Mesendoderm (in vitro differentiated cells): ENCODE data around the gene DHPS.
A peak's percentile ranks its signal among the peaks of the same experiment; 100 is the strongest.
"Not testable (repeated sequence)": the region's sequence is repeated elsewhere in the genome, so short reads cannot be mapped to it uniquely, and the experiment has no call there.

Experiments
- DNase-seq: peaks from one replicate; pipeline ENCODE4 v3.0.0; 2013
- H2AK5ac ChIP-seq: 2 replicates; pipeline ENCODE4 v1.6.1; 2013; ENCODE audit warnings: low read length, inconsistent platforms
- H2BK120ac ChIP-seq: 2 replicates; pipeline ENCODE4 v1.6.1; 2013; ENCODE audit warnings: low read depth, mild to moderate bottlenecking, low read length, moderate library complexity, mixed read lengths
- H2BK15ac ChIP-seq: replicated peaks from 2 replicates; pipeline ENCODE4 v1.6.1; 2013; ENCODE audit warnings: low read depth, mild to moderate bottlenecking, moderate library complexity
- H2BK5ac ChIP-seq: 2 replicates; pipeline ENCODE4 v1.6.1; 2013; ENCODE audit warnings: low read length, inconsistent platforms
- H3K18ac ChIP-seq: 2 replicates; pipeline ENCODE4 v1.6.1; 2013; ENCODE audit warnings: mild to moderate bottlenecking, low read length, mixed read lengths
- H3K23ac ChIP-seq: one replicate; pipeline ENCODE4 v1.6.1; 2013; ENCODE audit warnings: low read length
- H3K27ac ChIP-seq: 2 replicates; pipeline ENCODE4 v1.5.1; 2013; ENCODE audit warnings: low read depth, mild to moderate bottlenecking, inconsistent platforms, low read length, moderate library complexity
- H3K27me3 ChIP-seq: 2 replicates; pipeline ENCODE4 v1.6.1; 2013; ENCODE audit warnings: low read length, control low read depth, mild to moderate bottlenecking, inconsistent platforms; ENCODE audit not compliant: insufficient read depth, poor library complexity
- H3K36me3 ChIP-seq: 2 replicates; pipeline ENCODE4 v1.6.1; 2013; ENCODE audit warnings: low read length, inconsistent platforms; ENCODE audit not compliant: control insufficient read depth, insufficient read depth
- H3K4ac ChIP-seq: one replicate; pipeline ENCODE4 v1.6.1; 2013; ENCODE audit warnings: low read depth, mild to moderate bottlenecking, low read length, moderate library complexity
- H3K4me1 ChIP-seq: 2 replicates; pipeline ENCODE4 v1.6.1; 2013; ENCODE audit warnings: low read depth, low read length, inconsistent platforms; ENCODE audit not compliant: control insufficient read depth
- H3K4me2 ChIP-seq: 2 replicates; pipeline ENCODE4 v1.6.1; 2013; ENCODE audit warnings: low read length
- H3K4me3 ChIP-seq: 2 replicates; pipeline ENCODE4 v1.5.1; 2013; ENCODE audit warnings: mild to moderate bottlenecking, low read length
- H3K56ac ChIP-seq: one replicate; pipeline ENCODE4 v1.6.1; 2013; ENCODE audit warnings: low read length
- H3K79me1 ChIP-seq: 2 replicates; pipeline ENCODE4 v1.6.1; 2013; ENCODE audit warnings: low read length, inconsistent platforms
- H3K79me2 ChIP-seq: 2 replicates; pipeline ENCODE4 v1.6.1; 2013; ENCODE audit warnings: mild to moderate bottlenecking, low read length; ENCODE audit not compliant: control insufficient read depth, insufficient read depth
- H3K9ac ChIP-seq: 2 replicates; pipeline ENCODE4 v1.6.1; 2013; ENCODE audit warnings: low read length, inconsistent platforms
- H4K5ac ChIP-seq: one replicate; pipeline ENCODE4 v1.6.1; 2013; ENCODE audit warnings: low read length
- H4K8ac ChIP-seq: one replicate; pipeline ENCODE4 v1.6.1; 2013; ENCODE audit warnings: low read depth, mild to moderate bottlenecking, control low read depth, low read length, moderate library complexity
- WGBS: extraction: QIAGEN DNeasy Blood & Tissue Kit; methylation state at CpG from one replicate; pipeline ENCODE4 v1.1.7; 2013; ENCODE audit warnings: low lambda C conversion rate, missing lambda C conversion rate; ENCODE audit not compliant: insufficient coverage; ENCODE audit errors: extremely low coverage; 5-methylcytosine and 5-hydroxymethylcytosine counted together

DHPS gene

DNA sequence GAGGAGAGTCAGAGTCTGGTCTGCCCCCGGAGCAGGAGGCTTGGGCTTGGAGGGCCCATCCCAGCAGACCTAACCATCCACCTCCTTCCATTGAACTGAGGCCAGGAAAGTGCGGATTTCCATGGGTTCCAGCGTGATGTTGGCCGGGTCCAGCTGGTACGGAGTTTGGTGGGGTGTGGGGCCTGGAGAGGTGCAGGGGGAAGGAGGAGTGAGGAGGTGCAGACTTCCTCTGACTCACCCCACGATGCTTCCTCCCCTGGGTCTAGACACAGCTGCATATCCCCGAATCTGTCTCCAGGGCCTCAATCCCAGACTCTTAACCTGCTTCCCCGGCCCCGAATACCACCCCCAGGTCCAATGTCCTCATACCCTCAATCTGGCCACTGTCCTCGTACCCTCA lies 35.1 kb downstream of the DHPS start:
- no peak overlapping the region for H3K4me2 ChIP-seq

DNA sequence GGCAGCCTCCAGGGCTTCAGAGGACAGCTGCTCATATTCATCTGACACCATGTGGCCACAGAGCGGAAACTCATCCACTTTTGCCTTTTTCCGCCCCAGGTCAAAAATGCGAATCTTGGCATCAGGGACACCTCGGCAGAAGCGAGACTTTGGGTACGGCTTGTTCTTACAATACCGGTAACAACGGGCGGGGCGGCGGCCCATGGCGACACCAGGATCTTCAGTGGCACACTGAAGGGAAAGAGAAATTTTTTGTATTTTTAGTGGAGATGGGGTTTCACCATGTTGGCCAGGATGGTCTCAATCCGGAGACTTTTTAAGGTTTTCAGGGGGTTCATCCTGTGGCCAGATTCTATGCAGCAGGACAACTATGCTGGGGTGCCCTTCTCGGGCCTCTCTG lies 38.0 kb downstream of the DHPS start:
- H2BK15ac ChIP-seq, H2BK5ac ChIP-seq, H3K9ac ChIP-seq, H3K4me2 ChIP-seq, H3K4me1 ChIP-seq, H3K4ac ChIP-seq, H3K27me3 ChIP-seq, H3K36me3 ChIP-seq, H3K18ac ChIP-seq, H3K79me1 ChIP-seq, H3K56ac ChIP-seq, H2BK120ac ChIP-seq, H3K4me3 ChIP-seq, H4K8ac ChIP-seq, H3K23ac ChIP-seq, H4K5ac ChIP-seq, H2AK5ac ChIP-seq, DNase-seq, H3K27ac ChIP-seq, H3K79me2 ChIP-seq: not testable (repeated sequence)
- no CpG with 5 or more reads among the region's 14 CpGs for WGBS

More for the DNA sequence above, 35.1 kb downstream of the DHPS start:
- Histone ChIP-seq H3K27ac (no peak overlapping the region), H3K4me1 (no peaks in the 10 kb centered on the region), H4K5ac (no peak overlapping the region), H2BK15ac (no peak overlapping the region), H3K79me1 (no peaks in the 10 kb centered on the region), H3K79me2 (no peaks in the 10 kb centered on the region), H3K56ac (no peak overlapping the region), H3K4me3 (no peak overlapping the region), H3K23ac (no peak overlapping the region), H3K27me3 (no peaks in the 10 kb centered on the region), H2AK5ac (no peak overlapping the region), H3K18ac (no peak overlapping the region), H4K8ac (no peak overlapping the region), H2BK5ac (no peak overlapping the region), H3K36me3 (no peaks in the 10 kb centered on the region), H2BK120ac (no peak overlapping the region), H3K9ac (no peak overlapping the region), H3K4ac (no peak overlapping the region)
- no peak for DNase-seq
- no CpG with 5 or more reads among the region's 10 CpGs for WGBS

DNA sequence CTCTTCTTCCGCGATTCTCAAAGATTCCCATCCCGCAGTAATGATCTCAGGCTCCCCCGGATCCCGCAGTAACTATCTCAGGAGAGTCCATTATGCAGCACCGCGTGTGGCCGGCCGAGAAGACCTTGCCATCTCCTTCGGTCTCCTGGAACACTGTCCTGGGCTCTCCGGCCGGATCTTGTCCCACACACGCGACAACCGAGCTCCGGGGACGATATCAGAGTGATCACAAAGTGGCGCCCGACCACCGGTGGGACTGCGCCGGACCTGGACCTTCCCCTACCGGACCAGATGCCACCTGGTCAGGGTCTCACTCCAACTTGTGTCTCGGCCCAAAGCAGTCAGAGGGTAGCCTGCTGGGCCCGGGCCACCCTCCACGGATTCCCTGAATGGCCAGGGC lies 39.2 kb downstream of the DHPS start:
- Histone ChIP-seq H3K4me2 (no peak overlapping the region), H3K4me3 (no peak overlapping the region), H2BK120ac (no peak overlapping the region), H3K27me3 (no peaks in the 10 kb centered on the region), H3K79me2 (no peaks in the 10 kb centered on the region), H3K36me3 (no peaks in the 10 kb centered on the region), H2BK15ac (no peak overlapping the region), H2AK5ac (no peak overlapping the region), H3K56ac (no peak overlapping the region), H3K18ac (no peak overlapping the region), H4K8ac (no peak overlapping the region), H3K4me1 (no peaks in the 10 kb centered on the region), H3K4ac (no peak overlapping the region), H3K27ac (no peak overlapping the region), H2BK5ac (no peak overlapping the region), H4K5ac (no peak overlapping the region), H3K9ac (no peak overlapping the region), H3K79me1 (no peaks in the 10 kb centered on the region), H3K23ac (no peak overlapping the region)
- no CpG with 5 or more reads among the region's 26 CpGs for WGBS
- no peak for DNase-seq

DNA sequence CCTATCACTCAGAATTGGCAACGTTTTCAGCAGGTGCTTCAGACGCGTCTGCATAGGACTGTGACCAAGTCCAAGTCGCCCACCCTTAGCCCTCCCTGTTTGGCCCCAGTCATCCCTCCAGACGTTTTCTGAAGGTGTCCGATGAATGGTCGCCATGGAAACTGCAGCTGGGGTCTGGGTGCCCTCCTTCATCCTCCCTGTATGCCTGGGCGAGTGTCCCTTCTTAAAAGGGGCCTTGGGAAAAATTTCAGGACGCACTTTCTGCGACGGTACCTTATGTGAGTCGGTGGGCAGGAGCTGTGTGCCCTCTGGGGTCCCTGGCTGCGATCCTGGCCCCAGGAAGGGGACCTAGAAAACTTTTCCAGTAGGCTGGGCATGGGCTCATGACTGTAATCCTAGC lies 40.2 kb downstream of the DHPS start:
- H3K4ac ChIP-seq, result no peak overlapping the region
- WGBS, result no CpG with 5 or more reads among the region's 13 CpGs
- H3K56ac ChIP-seq, result no peak overlapping the region
- no peak overlapping the region for H2BK5ac ChIP-seq
- no peak overlapping the region for H2BK15ac ChIP-seq
- H2AK5ac ChIP-seq, result no peak overlapping the region
- no peaks in the 10 kb centered on the region for H3K4me1 ChIP-seq
- no peak for DNase-seq
- H3K27me3 ChIP-seq, result no peaks in the 10 kb centered on the region
- H3K79me2 ChIP-seq, result no peaks in the 10 kb centered on the region
- no peaks in the 10 kb centered on the region for H3K36me3 ChIP-seq
- no peak overlapping the region for H4K8ac ChIP-seq
- no peak overlapping the region for H3K23ac ChIP-seq
- no peak overlapping the region for H3K4me3 ChIP-seq
- H3K18ac ChIP-seq, result no peak overlapping the region
- H4K5ac ChIP-seq, result no peak overlapping the region
- no peaks in the 10 kb centered on the region for H3K79me1 ChIP-seq
- H2BK120ac ChIP-seq, result no peak overlapping the region
- H3K27ac ChIP-seq, result no peak overlapping the region
- H3K9ac ChIP-seq, result no peak overlapping the region
- H3K4me2 ChIP-seq, result no peak overlapping the region

DNA sequence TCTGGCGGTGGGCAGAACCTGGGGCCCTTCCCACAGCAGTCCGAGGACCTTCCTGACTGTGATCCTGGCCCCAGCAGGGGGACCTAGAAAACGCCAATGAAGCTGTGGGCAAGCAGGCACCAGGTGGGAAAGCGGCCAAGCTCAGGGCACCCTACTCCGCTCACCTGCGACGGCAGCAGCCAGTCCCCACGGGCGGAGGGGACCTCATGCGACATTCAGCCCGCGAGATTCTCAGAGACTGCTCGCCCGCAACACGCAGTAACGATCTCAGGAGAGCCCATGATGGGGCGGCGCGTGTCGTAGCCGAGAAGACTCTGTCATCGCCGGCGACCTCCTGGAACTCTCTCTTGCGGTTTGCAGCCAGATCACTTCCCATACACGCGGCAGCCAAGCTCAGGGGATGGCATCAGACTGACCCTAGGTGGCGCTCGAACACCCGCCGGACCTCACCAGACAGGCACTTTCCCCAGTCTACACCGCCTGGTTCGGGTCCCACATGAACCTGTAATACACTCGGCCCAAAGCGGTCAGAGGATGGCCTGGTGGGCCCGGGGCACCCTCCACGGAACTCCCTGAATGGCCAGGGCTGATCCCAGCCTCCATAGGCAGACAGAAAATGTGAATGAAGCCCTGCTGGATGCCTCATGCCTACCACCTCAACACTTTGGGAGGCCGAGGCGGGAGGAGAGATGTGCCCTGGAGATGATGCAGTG lies 41.6 kb downstream of the DHPS start:
- no peaks in the 10 kb centered on the region for H3K79me1 ChIP-seq
- H3K23ac ChIP-seq, result no peak overlapping the region
- no peaks in the 10 kb centered on the region for H3K4me1 ChIP-seq
- peak overlapping the region; percentile 88 for H3K56ac ChIP-seq
- H2BK120ac ChIP-seq, result no peak overlapping the region
- H3K27me3 ChIP-seq, result no peaks in the 10 kb centered on the region
- no peak overlapping the region for H3K18ac ChIP-seq
- DNase-seq, result peak; percentile 91
- H2BK5ac ChIP-seq, result no peak overlapping the region
- H3K27ac ChIP-seq, result no peak overlapping the region
- H2AK5ac ChIP-seq, result no peak overlapping the region
- no peak overlapping the region for H4K5ac ChIP-seq
- no peak overlapping the region for H3K4me3 ChIP-seq
- no peak overlapping the region for H2BK15ac ChIP-seq
- no peaks in the 10 kb centered on the region for H3K79me2 ChIP-seq
- H3K4me2 ChIP-seq, result peak overlapping the region; percentile 66
- H3K36me3 ChIP-seq, result no peaks in the 10 kb centered on the region
- H3K9ac ChIP-seq, result peak overlapping the region; percentile 67
- no peak overlapping the region for H4K8ac ChIP-seq
- WGBS, result no CpG with 5 or more reads among the region's 39 CpGs
- no peak overlapping the region for H3K4ac ChIP-seq

DNA sequence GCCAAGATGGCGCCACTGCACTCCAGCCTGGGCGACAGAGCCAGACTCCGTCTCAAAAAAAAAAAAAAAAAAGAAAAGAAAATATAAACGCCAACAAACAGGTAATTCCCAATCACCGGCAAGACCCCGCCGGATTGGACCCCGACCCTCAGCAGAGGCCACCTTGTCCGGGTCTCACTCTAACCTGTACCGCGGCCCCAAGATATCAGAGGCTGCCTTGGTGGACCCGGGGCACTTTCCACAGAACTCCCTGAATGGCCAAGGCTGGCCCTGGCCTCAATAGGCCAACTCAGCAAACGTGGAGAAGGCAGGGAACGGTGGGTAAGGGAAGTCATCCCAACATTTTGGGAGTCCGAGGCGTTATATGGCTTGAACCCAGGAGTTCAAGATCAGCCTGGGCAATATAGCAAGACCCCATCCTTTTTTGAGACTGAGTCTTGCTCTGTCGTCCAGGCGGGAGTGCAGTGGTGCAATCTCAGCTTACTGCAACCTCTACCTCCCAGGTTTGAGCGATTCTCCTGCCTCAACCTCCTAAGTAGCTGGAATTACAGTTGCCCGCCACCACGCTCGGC lies 43.0 kb downstream of the DHPS start:
- Histone ChIP-seq H3K4me2 (no peak overlapping the region), H3K79me2 (no peaks in the 10 kb centered on the region), H3K23ac (no peak overlapping the region), H3K27ac (no peak overlapping the region), H2BK120ac (no peak overlapping the region), H3K4me3 (no peak overlapping the region), H3K56ac (no peak overlapping the region), H2BK15ac (no peak overlapping the region), H3K27me3 (no peaks in the 10 kb centered on the region), H3K4ac (no peak overlapping the region), H3K18ac (no peak overlapping the region), H4K8ac (no peak overlapping the region), H3K79me1 (no peaks in the 10 kb centered on the region), H3K9ac (no peak overlapping the region), H2AK5ac (no peak overlapping the region), H2BK5ac (no peak overlapping the region), H4K5ac (no peak overlapping the region), H3K4me1 (no peaks in the 10 kb centered on the region), H3K36me3 (no peaks in the 10 kb centered on the region)
- no CpG with 5 or more reads among the region's 22 CpGs for WGBS
- no peak for DNase-seq
